ENCODE measurements around the gene KLRD1.
"Not testable (repeated sequence)": the region's sequence is repeated elsewhere in the genome, so short reads cannot be mapped to it uniquely, and the experiment has no call there.

KLRD1 gene

DNA sequence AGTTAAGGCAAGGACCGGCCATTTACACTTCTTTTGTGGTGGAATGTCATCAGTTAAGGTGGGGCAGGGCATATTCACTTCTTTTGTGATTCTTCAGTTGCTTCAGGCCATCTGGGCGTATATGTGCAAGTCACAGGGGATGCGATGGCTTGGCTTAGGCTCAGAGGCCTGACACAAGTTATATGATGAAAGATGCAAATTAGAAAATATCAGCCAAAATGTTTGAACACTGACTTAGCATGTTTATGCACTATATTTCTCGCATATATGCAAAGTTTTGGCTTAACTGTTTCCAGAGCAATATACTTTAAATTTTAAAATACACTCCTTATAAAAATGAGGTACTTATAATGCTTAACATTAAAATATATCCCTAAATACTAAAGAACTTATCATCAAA lies 30.8 kb downstream of the KLRD1 start:
- DNase-seq (ENCODE audit: low spot score), result not testable (repeated sequence)

- no peak for DNase-seq (ENCODE audit: low spot score)
These were observed 31.6 kb downstream of the KLRD1 start for GRCh38 chr12:10339053-10339840.

DNA sequence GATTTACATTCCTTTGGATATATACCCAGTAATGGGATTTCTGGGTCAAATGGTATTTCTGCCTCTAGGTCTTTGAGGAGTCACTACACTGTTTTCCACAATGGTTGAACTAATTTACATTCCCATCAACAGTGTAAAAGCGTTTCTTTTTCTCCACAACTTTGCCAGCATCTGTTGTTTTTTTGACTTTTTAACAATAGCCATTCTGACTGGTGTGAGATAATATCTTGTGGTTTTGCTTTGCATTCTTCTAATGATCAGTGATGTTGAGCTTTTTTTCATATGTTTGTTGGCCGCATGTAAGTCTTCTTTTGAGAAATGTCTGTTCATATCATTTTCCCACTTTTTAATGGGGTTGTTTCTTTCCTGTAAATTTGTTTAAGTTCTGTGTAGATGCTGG lies 33.3 kb downstream of the KLRD1 start:
- not testable (repeated sequence) for DNase-seq (ENCODE audit: low spot score)

DNA sequence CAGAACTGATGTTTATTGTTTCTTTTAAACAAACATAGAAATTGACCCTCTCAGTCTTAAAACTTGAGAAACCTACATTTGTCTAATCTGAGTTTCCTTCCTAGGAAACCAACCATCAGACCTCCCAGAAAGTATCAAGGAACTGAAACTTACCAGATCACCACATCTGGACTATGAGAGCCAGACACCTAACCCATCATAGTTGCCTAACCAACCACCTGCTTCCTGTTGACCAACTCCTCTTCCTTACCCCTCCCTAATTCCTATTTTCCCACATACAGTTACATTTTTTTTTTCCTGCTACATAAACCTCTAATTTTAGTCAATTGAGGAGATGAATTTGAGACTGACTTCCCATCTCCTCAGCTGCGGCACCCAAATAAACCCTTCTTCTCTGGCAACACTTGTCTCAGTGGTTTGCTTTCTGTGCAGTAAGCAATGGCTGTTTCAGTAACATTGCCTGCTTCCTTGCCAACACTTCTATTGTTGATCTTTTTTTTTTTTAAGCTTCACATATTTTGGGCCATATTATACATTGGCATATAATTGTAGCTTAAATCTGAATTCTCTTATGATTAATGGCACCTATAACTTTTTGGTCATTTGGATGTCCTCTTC lies 34.3 kb downstream of the KLRD1 start:
- no peak for DNase-seq (ENCODE audit: low spot score)

DNA sequence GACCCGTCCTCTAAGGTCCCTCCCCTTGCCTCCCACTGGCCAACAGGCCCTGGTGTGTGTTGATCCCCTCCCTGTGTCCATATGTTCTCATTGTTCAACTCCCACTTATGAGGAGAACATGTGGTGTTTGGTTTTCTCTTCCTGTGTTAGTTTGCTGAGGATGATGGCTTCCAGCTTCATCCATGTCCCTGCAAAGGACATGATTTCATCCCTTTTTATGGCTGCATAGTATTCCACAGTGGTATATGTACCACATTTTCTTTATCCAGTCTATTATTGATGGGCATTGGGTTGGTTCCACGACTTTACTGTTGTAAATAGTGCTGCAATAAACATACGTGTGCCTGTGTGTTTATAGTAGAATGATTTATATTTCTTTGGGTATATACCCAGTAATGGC lies 43.8 kb downstream of the KLRD1 start:
- DNase-seq (ENCODE audit: low spot score), result not testable (repeated sequence)

DNA sequence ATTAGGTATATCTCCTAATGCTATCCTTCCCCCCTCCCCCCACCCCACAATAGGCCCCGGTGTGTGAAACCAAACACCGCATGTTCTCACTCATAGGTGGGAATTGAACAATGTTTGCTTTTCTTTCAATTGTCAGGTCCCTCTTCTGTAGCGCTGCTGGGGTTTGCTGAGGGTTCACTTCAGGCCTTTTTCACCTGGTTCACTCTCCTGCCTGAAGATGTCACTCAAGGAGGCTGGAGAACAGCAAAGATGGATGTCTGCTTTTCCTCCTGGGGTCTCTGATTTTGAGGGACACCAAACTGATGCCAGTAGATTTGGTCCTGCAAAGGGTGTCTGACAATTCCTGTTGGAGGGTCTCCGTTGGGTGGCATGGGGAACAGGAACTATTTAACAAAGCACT lies 46.4 kb downstream of the KLRD1 start:
- DNase-seq (ENCODE audit: low spot score), result no peak

DNA sequence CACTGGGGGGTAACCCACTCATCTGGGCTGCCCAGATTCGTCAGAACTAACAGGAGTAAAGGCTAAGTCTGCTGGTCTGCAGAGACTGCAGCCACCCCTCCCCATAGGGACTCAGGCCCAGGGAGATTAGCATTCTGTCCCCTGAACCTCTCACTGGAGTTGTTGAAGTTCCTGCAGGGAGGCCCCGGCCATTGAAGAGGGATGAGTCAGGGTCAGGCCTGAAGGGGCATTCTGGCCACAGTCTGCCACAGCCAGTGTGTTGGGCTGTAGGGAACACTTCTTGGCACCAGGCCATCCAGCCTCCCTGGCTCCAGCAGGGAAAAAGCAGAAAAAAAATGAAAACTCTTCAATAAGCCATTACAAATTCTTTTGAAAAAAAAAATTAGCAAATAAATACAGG lies 46.8 kb downstream of the KLRD1 start:
- DNase-seq (ENCODE audit: low spot score), result no peak

GRCh38 chr12:10358131-10358530 lies 50.5 kb downstream of the KLRD1 start:
- no peak for DNase-seq (ENCODE audit: low spot score)

DNA sequence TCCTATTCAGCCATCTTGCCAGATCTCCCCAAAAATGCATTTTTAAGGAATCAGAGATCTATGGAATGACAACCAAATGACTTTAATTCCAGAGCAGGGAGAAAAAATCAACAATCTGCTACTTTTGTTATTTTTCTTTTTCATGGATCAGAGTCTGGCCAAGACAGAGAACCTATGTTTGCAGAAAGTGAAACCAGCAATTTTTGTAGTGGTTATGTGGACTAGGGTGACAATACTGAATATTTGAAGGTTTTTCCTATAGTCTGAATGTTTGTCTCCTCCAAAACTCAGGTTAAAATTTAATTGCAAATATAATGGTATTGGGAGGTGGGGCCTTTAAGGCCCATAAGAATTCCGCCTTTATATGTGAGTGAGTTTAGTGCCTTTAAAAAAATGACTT lies 51.3 kb downstream of the KLRD1 start:
- no peak for DNase-seq (ENCODE audit: low spot score)

DNA sequence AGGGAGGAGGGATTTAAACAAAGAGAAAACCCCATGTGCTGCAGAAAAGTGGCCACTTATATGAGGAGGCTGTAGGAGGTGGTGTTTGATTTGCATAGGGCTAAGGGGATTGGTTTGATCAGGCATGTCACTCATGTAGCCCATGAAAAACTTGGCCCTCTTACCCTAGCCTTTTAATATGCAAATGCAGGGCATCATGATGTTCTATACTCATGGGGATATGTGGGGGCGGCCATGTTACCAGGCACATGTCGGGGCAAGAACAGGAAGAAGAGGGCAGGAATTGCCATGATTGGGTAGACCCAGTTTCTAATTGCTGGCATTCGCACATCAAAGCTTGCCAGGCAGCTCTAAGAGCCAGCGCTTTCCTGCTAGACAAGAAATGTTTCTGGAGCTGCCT lies 53.4 kb downstream of the KLRD1 start:
- DNase-seq (ENCODE audit: low spot score), result no peak

- no peak for DNase-seq (ENCODE audit: low spot score)
These were observed 54.0 kb downstream of the KLRD1 start for GRCh38 chr12:10361622-10362021.

GRCh38 chr12:10362325-10362724 lies 54.7 kb downstream of the KLRD1 start:
- DNase-seq (ENCODE audit: low spot score), result no peak

GRCh38 chr12:10362828-10363657 lies 55.4 kb downstream of the KLRD1 start:
- DNase-seq (ENCODE audit: low spot score), result no peak

DNA sequence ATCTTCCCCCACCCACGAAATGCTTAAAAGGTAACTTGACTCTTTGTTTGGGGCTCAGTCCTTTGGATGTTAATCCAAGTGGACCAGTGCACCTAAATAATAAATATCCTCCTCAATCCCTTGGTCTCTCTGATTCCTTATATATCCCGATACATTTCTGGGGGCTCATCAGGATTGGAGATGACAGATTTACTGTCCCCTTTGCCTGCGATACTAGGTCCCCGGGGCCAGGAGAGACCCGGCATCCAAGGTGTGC lies 55.9 kb downstream of the KLRD1 start:
- no peak for DNase-seq (ENCODE audit: low spot score)

- peak; percentile 25 for DNase-seq (ENCODE audit: low spot score)
These were observed 56.5 kb downstream of the KLRD1 start for GRCh38 chr12:10363914-10364814.

DNA sequence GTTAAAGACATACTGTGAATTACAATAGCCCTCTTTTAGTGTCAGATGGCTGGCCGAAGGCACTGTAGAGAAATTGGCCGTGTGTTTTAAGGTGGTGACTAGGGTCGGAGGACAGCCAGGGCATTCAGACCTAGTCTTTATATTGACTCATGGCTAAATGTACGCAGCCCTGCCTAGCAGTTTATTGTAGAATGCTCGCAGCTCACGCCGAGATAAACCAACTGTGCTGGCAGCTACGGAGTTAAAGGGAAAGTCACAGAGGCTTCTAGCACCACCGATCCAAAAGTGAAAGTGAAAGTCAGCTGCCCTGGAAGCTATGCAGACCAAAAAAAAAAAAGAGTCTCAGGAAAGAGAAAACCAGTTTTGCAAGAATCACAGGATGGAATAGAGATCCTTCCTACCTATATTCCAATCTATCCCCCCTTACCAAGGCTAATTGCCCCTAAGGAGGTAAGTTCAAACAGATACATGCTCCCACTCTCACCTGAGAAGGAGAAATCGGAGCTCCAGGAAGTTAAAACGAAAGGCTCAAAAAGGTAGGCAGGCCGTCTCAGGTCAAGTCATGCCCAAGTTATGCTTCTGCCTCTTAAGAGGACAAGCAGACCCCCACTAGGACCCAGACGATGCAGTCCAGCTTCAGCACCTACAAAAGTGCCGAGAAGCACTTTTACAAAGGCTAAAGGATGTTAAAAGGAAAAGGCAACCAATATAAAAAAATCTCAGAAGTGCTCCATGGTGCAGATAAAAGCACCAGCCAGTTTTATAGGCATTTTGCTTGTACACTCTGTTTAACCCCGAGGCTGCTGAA lies 57.3 kb downstream of the KLRD1 start:
- DNase-seq (ENCODE audit: low spot score), result peak; percentile 67

GRCh38 chr12:10365696-10366405 lies 58.2 kb downstream of the KLRD1 start:
- peak; percentile 6 for DNase-seq (ENCODE audit: low spot score)

DNA sequence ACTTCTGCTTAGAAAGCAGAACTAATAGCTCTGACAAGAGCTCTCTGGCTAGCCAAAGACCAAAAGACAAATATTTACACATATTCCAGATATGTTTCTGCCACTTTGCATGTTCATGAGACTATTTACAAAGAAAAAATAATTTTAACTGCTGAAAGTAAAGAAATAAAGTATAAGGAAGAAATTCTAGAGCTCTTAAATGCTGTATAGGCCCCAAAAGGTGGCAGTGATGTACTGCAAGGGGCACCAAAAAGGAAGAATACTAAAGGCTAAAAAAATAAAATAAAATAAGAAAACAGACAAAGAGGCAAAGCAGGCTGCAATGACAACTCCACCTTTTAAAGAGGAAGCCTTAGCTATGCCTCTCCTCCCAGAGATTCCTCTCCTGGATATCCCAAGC lies 59.2 kb downstream of the KLRD1 start:
- DNase-seq (ENCODE audit: low spot score), result no peak

- DNase-seq (ENCODE audit: low spot score), result not testable (repeated sequence)
These were observed 60.0 kb downstream of the KLRD1 start for GRCh38 chr12:10367714-10368113.
